AG20443 (cell line): ENCODE results near the gene LIN52.

Experiments used
- DNase-seq: peaks from one replicate; pipeline ENCODE4 v3.0.0; 2012; ENCODE audit warnings: low spot score, mixed read lengths

Gene LIN52

GRCh38 chr14:74237441-74237840, 152.7 kb downstream of the LIN52 start:
- no peak for DNase-seq

GRCh38 chr14:74238974-74239847, 154.5 kb downstream of the LIN52 start, which contains the start of gene VSX2:
TSS of gene VSX2 (plus strand) at chr14:74239449. CDS start at chr14:74239562, 113 bp downstream.
- no peak for DNase-seq

GRCh38 chr14:74239848-74240793, 155.4 kb downstream of the LIN52 start:
- peak; percentile 40 for DNase-seq

GRCh38 chr14:74240794-74241651, 156.3 kb downstream of the LIN52 start:
- DNase-seq: peak; percentile 40

GRCh38 chr14:74241652-74242017, 156.9 kb downstream of the LIN52 start:
- DNase-seq: no peak

GRCh38 chr14:74242021-74242779, 157.4 kb downstream of the LIN52 start:
- no peak for DNase-seq

GRCh38 chr14:74242780-74243042, 158.0 kb downstream of the LIN52 start:
- DNase-seq: no peak

GRCh38 chr14:74243051-74243450, 158.3 kb downstream of the LIN52 start:
- no peak for DNase-seq

- no peak for DNase-seq
Measured at GRCh38 chr14:74244115-74244514, 159.4 kb downstream of the LIN52 start.

- DNase-seq: no peak
Measured at GRCh38 chr14:74245292-74245691, 160.5 kb downstream of the LIN52 start.

GRCh38 chr14:74246542-74246941, 161.8 kb downstream of the LIN52 start:
- DNase-seq: no peak

GRCh38 chr14:74248017-74248416, 163.3 kb downstream of the LIN52 start:
- no peak for DNase-seq

GRCh38 chr14:74249433-74250375, 164.9 kb downstream of the LIN52 start:
- DNase-seq: no peak
